WI38 (cell line): ENCODE measurements around the gene GRB7.
"Not testable (repeated sequence)": the region's sequence is repeated elsewhere in the genome, so short reads cannot be mapped to it uniquely, and the experiment has no call there.

Source experiments
- H3K4me3 ChIP-seq: 2 replicates; pipeline ENCODE4 v1.5.1; 2011; ENCODE audit warnings: low read depth, mild to moderate bottlenecking, control low read depth, low read length
- TF ChIP-seq, protein P1 (sequence below): IDR thresholded peaks from 2 replicates; pipeline ENCODE4 v1.5.1; 2012; ENCODE audit warnings: low read depth, mild to moderate bottlenecking, control low read depth, low read length

The GRB7 gene

DNA sequence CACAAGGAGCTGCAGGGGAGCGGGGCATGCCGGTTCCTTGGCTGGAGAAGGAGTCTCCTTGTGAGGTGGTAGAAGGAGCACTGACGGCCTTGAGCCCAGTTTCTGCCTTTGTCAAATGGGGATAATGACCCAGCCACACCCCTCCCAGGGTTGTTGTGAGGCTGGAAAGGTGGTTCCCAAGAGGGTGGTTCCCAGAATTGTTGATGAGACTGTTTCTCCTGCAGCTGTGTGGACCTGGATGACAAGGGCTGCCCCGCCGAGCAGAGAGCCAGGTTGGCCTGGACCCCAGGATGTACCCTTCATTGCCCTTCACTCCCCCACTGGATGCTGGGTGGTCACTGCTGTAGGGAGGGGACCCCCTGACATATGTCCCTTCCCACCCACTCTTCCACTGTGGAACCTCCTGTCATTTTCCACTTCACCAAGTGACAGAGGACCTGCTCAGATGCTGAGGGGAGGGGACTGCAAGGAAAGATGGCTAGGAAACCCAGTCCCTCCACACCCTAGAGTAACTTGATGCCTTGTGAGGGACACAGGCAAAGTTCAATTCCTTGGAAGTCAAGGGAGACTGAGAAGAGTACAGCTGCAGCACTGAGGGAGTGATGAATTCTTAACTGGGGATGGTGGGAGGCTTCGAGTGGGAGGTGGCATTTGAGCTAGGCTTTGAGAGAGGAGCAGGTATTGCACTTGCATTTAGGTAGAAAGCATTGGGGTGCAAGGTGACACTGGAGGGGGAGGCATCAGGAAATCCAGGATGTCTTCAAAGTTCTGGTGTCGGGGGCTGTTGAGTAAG, 18.0 kb upstream of the GRB7 start:
- TF ChIP-seq, protein P1, sequence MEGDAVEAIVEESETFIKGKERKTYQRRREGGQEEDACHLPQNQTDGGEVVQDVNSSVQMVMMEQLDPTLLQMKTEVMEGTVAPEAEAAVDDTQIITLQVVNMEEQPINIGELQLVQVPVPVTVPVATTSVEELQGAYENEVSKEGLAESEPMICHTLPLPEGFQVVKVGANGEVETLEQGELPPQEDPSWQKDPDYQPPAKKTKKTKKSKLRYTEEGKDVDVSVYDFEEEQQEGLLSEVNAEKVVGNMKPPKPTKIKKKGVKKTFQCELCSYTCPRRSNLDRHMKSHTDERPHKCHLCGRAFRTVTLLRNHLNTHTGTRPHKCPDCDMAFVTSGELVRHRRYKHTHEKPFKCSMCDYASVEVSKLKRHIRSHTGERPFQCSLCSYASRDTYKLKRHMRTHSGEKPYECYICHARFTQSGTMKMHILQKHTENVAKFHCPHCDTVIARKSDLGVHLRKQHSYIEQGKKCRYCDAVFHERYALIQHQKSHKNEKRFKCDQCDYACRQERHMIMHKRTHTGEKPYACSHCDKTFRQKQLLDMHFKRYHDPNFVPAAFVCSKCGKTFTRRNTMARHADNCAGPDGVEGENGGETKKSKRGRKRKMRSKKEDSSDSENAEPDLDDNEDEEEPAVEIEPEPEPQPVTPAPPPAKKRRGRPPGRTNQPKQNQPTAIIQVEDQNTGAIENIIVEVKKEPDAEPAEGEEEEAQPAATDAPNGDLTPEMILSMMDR = no peak
- H3K4me3 ChIP-seq = no peak overlapping the region

GRCh38 chr17:39722104-39722503, 15.6 kb upstream of the GRB7 start:
- TF ChIP-seq, protein P1 = no peak
- no peak overlapping the region for H3K4me3 ChIP-seq

DNA sequence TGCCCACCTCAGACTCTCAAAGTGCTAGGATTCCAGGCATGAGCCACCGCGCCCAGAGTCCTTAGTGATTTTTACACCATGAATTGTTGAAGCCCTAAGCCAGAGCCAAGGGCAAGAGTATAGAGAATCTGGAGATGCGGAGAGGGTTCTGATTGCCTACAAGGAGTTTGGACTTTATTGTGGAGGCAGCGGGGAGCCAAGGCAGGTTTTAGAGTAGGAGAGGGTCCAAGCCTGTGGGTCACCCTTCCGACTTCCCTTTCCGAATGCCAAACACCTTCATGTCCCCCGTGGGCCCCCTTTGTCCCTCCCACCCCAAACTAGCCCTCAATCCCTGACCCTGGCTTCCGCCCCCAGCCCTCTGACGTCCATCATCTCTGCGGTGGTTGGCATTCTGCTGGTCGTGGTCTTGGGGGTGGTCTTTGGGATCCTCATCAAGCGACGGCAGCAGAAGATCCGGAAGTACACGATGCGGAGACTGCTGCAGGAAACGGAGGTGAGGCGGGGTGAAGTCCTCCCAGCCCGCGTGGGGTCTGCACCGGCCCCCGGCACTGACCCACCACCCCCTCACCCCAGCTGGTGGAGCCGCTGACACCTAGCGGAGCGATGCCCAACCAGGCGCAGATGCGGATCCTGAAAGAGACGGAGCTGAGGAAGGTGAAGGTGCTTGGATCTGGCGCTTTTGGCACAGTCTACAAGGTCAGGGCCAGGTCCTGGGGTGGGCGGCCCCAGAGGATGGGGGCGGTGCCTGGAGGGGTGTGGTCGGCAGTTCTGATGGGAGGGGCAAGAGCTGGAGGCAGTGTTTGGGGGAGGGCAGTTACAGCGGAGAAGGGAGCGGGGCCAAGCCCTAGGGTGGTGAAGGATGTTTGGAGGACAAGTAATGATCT, 14.5 kb upstream of the GRB7 start:
- H3K4me3 ChIP-seq = no peak overlapping the region
- TF ChIP-seq, protein P1 = no peak

DNA sequence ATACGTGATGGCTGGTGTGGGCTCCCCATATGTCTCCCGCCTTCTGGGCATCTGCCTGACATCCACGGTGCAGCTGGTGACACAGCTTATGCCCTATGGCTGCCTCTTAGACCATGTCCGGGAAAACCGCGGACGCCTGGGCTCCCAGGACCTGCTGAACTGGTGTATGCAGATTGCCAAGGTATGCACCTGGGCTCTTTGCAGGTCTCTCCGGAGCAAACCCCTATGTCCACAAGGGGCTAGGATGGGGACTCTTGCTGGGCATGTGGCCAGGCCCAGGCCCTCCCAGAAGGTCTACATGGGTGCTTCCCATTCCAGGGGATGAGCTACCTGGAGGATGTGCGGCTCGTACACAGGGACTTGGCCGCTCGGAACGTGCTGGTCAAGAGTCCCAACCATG, 13.0 kb upstream of the GRB7 start:
- TF ChIP-seq, protein P1 = no peak
- no peak overlapping the region for H3K4me3 ChIP-seq

DNA sequence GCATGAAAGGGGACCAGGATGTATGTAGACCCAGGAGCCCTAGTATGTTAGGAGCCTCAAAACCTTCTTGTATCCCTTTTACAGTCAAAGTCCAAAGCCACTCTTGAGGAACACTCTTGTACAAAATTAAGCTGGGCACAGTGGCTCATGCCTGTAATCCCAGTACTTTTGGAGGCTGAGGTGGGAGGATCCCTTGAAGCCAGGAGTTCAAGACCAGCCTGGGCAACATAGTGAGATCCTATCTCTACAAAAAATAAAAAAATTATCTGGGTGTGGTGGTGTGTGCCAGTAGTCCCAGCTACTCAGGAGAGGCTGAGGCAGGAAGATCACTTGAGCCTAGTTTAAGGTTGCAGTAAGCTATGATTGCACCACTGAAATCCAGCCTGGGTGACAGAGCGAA, 11.8 kb upstream of the GRB7 start:
- H3K4me3 ChIP-seq = not testable (repeated sequence)

GRCh38 chr17:39726617-39727016, 11.1 kb upstream of the GRB7 start:
- TF ChIP-seq, protein P1 = no peak
- no peak overlapping the region for H3K4me3 ChIP-seq

GRCh38 chr17:39727556-39727955, 10.2 kb upstream of the GRB7 start:
- H3K4me3 ChIP-seq = no peak overlapping the region
- TF ChIP-seq, protein P1 = no peak
